ENCODE data around the gene PASD1. TPM values are rescaled to one million over a fixed set of nuclear protein-coding genes. Genes with fewer than 3 reads are reported as not detected.

The PASD1 gene
- total RNA-seq, 2 donors from 2014 or later = 21.5 TPM; not detected in 1

DNA sequence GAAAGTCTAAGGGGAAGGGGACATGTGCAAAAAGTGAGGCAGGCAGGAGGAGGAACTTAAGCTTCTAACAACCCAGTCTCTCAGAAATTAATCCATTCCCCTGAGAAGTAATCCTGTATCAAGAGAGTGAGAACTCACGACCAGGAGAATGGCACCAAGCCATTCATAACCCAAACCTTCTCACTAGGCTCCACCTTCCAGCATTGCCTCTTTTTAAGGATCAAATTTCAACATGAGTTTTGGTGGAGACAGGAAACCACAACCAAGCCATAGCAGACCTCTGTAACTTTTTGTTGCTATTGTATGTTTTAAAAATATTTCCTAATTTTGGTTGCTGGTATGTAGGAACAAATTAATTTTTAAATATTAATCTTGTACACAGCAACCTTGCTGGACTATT lies 32.8 kb downstream of the PASD1 start:
- TF ChIP-seq POLR2AphosphoS5 (IDR thresholded peaks at IDR 0.05) (no peak), POLR2A (IDR thresholded peaks at IDR 0.05) (no peak)
- H3K27ac ChIP-seq = no peak overlapping the region
- H3K9me3 ChIP-seq = no peaks in the 10 kb centered on the region
- no peaks in the 10 kb centered on the region for H3K4me1 ChIP-seq (replicated peaks)
- no peaks in the 10 kb centered on the region for H3K36me3 ChIP-seq
- 0% methylated on average over 1 of the region's 1 CpG for WGBS
- no peaks in the 10 kb centered on the region for H3K27me3 ChIP-seq (replicated peaks; ENCODE audit: insufficient read depth)
- intact Hi-C loops (cut with DNase I) = no loop called here
- no peak overlapping the region for H3K4me3 ChIP-seq
- no peak for DNase-seq (ENCODE audit: low spot score)

DNA sequence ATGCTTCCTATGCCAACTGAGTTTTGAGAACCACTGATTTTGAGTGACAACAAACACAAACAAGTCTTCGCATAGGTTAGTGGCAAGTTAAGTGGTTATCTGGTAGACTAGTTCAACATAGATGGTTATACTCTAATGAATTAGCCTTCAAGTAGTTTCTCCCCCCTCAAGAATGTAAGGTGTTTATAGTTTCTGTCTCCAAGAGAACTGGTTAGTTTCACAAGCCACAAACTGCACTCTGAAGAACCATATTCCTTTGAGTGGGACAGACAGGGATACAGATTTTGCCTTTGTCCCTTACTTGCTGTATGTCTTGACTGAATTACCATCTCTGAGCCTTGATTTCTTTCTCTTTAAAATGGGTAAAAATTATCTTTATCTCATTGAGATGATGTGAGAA lies 41.5 kb downstream of the PASD1 start:
- H3K9me3 ChIP-seq = no peaks in the 10 kb centered on the region
- TF ChIP-seq POLR2A (IDR thresholded peaks at IDR 0.05) (no peak), POLR2AphosphoS5 (IDR thresholded peaks at IDR 0.05) (no peak)
- TF ChIP-seq, protein P1, sequence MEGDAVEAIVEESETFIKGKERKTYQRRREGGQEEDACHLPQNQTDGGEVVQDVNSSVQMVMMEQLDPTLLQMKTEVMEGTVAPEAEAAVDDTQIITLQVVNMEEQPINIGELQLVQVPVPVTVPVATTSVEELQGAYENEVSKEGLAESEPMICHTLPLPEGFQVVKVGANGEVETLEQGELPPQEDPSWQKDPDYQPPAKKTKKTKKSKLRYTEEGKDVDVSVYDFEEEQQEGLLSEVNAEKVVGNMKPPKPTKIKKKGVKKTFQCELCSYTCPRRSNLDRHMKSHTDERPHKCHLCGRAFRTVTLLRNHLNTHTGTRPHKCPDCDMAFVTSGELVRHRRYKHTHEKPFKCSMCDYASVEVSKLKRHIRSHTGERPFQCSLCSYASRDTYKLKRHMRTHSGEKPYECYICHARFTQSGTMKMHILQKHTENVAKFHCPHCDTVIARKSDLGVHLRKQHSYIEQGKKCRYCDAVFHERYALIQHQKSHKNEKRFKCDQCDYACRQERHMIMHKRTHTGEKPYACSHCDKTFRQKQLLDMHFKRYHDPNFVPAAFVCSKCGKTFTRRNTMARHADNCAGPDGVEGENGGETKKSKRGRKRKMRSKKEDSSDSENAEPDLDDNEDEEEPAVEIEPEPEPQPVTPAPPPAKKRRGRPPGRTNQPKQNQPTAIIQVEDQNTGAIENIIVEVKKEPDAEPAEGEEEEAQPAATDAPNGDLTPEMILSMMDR (IDR thresholded peaks at IDR 0.05) = no peak
- H3K4me3 ChIP-seq = no peak overlapping the region
- no peaks in the 10 kb centered on the region for H3K4me1 ChIP-seq (replicated peaks)
- WGBS = 69% methylated on average over 1 of the region's 1 CpG
- intact Hi-C loops (cut with DNase I) = no loop called here
- DNase-seq (ENCODE audit: low spot score) = no peak
- H3K27ac ChIP-seq = no peak overlapping the region
- H3K36me3 ChIP-seq = no peaks in the 10 kb centered on the region
- H3K27me3 ChIP-seq (replicated peaks; ENCODE audit: insufficient read depth) = no peaks in the 10 kb centered on the region

DNA sequence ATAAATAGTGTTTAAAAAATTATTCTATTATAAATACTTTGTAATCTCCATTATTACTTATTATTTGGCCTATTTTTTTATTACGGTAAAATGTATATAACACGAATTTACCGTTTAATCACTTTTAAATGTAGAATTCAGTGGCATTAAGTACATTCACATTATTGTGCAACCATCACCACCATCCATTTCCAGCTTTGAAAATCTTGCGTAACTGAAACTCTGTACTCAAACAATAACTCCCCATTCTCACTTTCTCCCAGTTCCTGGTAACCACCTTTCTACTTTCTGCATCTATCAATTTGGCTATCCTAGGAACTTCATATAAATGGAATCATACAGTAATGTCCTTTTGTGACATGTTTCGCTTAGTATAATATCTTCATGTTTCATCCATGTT lies 45.7 kb downstream of the PASD1 start:
- no peaks in the 10 kb centered on the region for H3K9me3 ChIP-seq
- H3K27ac ChIP-seq = no peak overlapping the region
- no peak for DNase-seq (ENCODE audit: low spot score)
- intact Hi-C loops (cut with DNase I) = no loop called here
- TF ChIP-seq POLR2A (IDR thresholded peaks at IDR 0.05) = no peak
- TF ChIP-seq, protein P1 (IDR thresholded peaks at IDR 0.05) = no peak
- no peak for TF ChIP-seq POLR2AphosphoS5 (IDR thresholded peaks at IDR 0.05)
- no peaks in the 10 kb centered on the region for H3K27me3 ChIP-seq (replicated peaks; ENCODE audit: insufficient read depth)
- H3K4me1 ChIP-seq (replicated peaks) = no peaks in the 10 kb centered on the region
- H3K36me3 ChIP-seq = no peaks in the 10 kb centered on the region
- no peak overlapping the region for H3K4me3 ChIP-seq
- 97% methylated on average over 5 of the region's 5 CpGs for WGBS

DNA sequence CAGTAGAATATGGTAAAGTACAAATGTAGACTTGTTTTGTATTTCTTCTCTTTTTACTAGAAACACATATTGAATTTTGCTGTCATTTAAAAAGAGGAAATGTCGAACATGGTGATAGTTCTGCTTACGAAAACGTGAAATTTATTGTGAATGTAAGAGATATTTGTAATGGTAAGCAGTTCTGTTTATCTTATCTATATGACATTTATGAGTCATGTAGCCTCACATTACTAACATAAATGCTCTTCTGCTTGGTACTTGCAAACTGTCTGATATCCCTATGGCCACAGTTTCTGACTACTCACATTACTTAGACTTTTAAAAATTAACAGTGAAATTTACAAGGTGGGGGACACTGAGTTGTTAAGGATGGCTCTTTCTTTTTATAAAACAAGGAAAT lies 57.9 kb downstream of the PASD1 start:
- H3K9me3 ChIP-seq = no peaks in the 10 kb centered on the region
- intact Hi-C loops (cut with DNase I) = no loop called here
- H3K4me3 ChIP-seq = no peak overlapping the region
- H3K27me3 ChIP-seq (replicated peaks; ENCODE audit: insufficient read depth) = no peaks in the 10 kb centered on the region
- H3K36me3 ChIP-seq = no peaks in the 10 kb centered on the region
- TF ChIP-seq, protein P1 (IDR thresholded peaks at IDR 0.05) = no peak
- no peak for TF ChIP-seq POLR2A (IDR thresholded peaks at IDR 0.05)
- no peak for TF ChIP-seq POLR2AphosphoS5 (IDR thresholded peaks at IDR 0.05)
- DNase-seq (ENCODE audit: low spot score) = no peak
- no peaks in the 10 kb centered on the region for H3K4me1 ChIP-seq (replicated peaks)
- H3K27ac ChIP-seq = no peak overlapping the region
- WGBS = 18% methylated on average over 3 of the region's 3 CpGs

DNA sequence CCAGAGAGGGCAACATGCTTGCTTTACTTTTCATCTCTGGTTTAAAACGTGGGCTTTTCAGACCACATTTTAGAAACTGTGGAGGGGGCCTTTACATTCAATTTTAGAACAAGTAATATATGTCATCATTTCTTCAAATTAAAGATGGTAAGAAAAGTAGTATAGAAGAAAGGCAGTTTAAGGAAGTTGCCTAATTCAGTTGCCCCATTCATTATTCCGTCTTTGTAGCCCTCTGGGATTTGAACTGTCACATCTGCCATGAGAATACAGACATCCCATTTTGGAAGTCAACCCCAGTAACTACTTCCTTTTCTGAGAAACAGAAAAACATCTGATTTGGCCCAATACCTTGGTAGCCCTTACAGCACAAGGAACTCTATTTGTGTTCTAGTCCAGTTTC lies 61.2 kb downstream of the PASD1 start:
- Histone ChIP-seq H3K9me3 (no peaks in the 10 kb centered on the region), H3K4me3 (no peak overlapping the region), H3K36me3 (no peaks in the 10 kb centered on the region), H3K27me3 (replicated peaks; ENCODE audit: insufficient read depth) (no peaks in the 10 kb centered on the region), H3K27ac (no peak overlapping the region), H3K4me1 (replicated peaks) (no peaks in the 10 kb centered on the region)
- no peak for DNase-seq (ENCODE audit: low spot score)
- 44% methylated on average over 2 of the region's 2 CpGs for WGBS
- intact Hi-C loops (cut with DNase I) = no loop called here
- TF ChIP-seq POLR2A (IDR thresholded peaks at IDR 0.05) (no peak), POLR2AphosphoS5 (IDR thresholded peaks at IDR 0.05) (no peak)
- TF ChIP-seq, protein P1 (IDR thresholded peaks at IDR 0.05) = no peak
